Liver (tissue), 3 donors: ENCODE measurements around the gene PIGN.

Source experiments
- ATF3 ChIP-seq: IDR thresholded peaks from 2 replicates; pipeline ENCODE4 v1.6.1; 2016; ENCODE audit warnings: antibody characterized with exemption
- CTCF ChIP-seq: fragments of 150-350 bp; IDR thresholded peaks from 2 replicates; pipeline ENCODE4 v1.5.1; 2017; ENCODE audit warnings: improper control_type of control experiment, low read depth, low read length; ENCODE audit not compliant: missing input control
- EGR1 ChIP-seq, 2 donors: IDR thresholded peaks; 2 replicates each; pipeline ENCODE4 v1.6.1; 2016 to 2018; ENCODE audit warnings: antibody characterized with exemption in 2 of 2, low read depth in 2 of 2
- GABPA ChIP-seq, 2 donors: IDR thresholded peaks in 1 of 2; conservative IDR thresholded peaks in 1 of 2; 2 replicates each; pipeline ENCODE4 v1.6.1; 2016; ENCODE audit warnings: antibody characterized with exemption in 2 of 2, mild to moderate bottlenecking in 1 of 2, moderate library complexity in 1 of 2
- MAX ChIP-seq: IDR thresholded peaks from 2 replicates; pipeline ENCODE4 v1.6.1; 2016; ENCODE audit warnings: antibody characterized with exemption
- REST ChIP-seq: IDR thresholded peaks from 2 replicates; pipeline ENCODE4 v1.6.1; 2016; ENCODE audit warnings: antibody characterized with exemption, mild to moderate bottlenecking
- TAF1 ChIP-seq: conservative IDR thresholded peaks from 2 replicates; pipeline ENCODE4 v1.6.1; 2016; ENCODE audit warnings: antibody characterized with exemption, mild to moderate bottlenecking
- donor health status: healthy.
- donor health status: healthy.

GRCh38 chr18:61991201-61991600 is 195.7 kb downstream of the PIGN start:
- TF ChIP-seq CTCF (no peak), REST (no peak), ATF3 (no peak), MAX (no peak), EGR1 (IDR thresholded peaks at IDR 0.05; ENCODE audit: low read depth in 2 of 2) (no peak), GABPA (IDR thresholded peaks at IDR 0.05 in 1 of 2, conservative IDR thresholded peaks at IDR 0.05 in 1 of 2) (no peak), TAF1 (no peak)
